ENCODE results near the gene SETX. TPM values are rescaled to one million over a fixed set of nuclear protein-coding genes. Genes with fewer than 3 reads are reported as not detected.

The SETX gene
- total RNA-seq, 1 experiment from 2014 or later = 44.3 TPM

GRCh38 chr9:132383462-132383883 lies 28.7 kb upstream of the SETX start:
- no peaks in the 10 kb centered on the region for H3K79me1 ChIP-seq (ENCODE audit: insufficient read depth, low read depth, low read length, poor library complexity, severe bottlenecking)
- H3K18ac ChIP-seq (ENCODE audit: insufficient read length, low read depth, low read length) = no peak overlapping the region
- no peak for DNase-seq
- H3K9ac ChIP-seq (ENCODE audit: extremely low read depth, insufficient read length, low read length) = no peak overlapping the region
- Mint-ChIP-seq H3K27me3 (ENCODE audit: low read depth) (no peaks in the 10 kb centered on the region), H3K27ac (no peak overlapping the region; a peak in 1 of 7 replicates), H3K4me1 (no peaks in the 10 kb centered on the region), H3K4me3 (no peak overlapping the region), H3K9me3 (no peaks in the 10 kb centered on the region), H3K36me3 (ENCODE audit: insufficient read depth in 1 of 3, low read depth in 3 of 3) (peaks cover 24 to 75% (median 56%) of the 10 kb centered on the region in 3 experiments; a peak in 6 of 7 replicates)
- H2BK120ac ChIP-seq (ENCODE audit: low read depth, low read length, poor library complexity, severe bottlenecking) = no peak overlapping the region
- H3K4me2 ChIP-seq (ENCODE audit: insufficient read depth, insufficient read length, low read length) = no peak overlapping the region
- H3K27me3 ChIP-seq (ENCODE audit: insufficient read depth, low read length) = no peaks in the 10 kb centered on the region
- no peak overlapping the region for H3K56ac ChIP-seq (ENCODE audit: insufficient read length, low read depth, low read length)
- H4K20me1 ChIP-seq (ENCODE audit: control insufficient read depth, insufficient read depth, insufficient read length) = no peaks in the 10 kb centered on the region
- no peaks in the 10 kb centered on the region for H3K79me2 ChIP-seq (ENCODE audit: insufficient read depth, low read length)
- H4K5ac ChIP-seq (ENCODE audit: insufficient read length, low read depth, low read length) = no peak overlapping the region
- H3K23me2 ChIP-seq (ENCODE audit: insufficient read length, low read depth, low read length, poor library complexity, severe bottlenecking) = no peaks in the 10 kb centered on the region
- H3K9me3 ChIP-seq (ENCODE audit: control insufficient read depth, low read depth, low read length) = peaks cover 4% of the 10 kb centered on the region
- H3T11ph ChIP-seq (ENCODE audit: low read length) = no peak overlapping the region
- TF ChIP-seq, protein P1, sequence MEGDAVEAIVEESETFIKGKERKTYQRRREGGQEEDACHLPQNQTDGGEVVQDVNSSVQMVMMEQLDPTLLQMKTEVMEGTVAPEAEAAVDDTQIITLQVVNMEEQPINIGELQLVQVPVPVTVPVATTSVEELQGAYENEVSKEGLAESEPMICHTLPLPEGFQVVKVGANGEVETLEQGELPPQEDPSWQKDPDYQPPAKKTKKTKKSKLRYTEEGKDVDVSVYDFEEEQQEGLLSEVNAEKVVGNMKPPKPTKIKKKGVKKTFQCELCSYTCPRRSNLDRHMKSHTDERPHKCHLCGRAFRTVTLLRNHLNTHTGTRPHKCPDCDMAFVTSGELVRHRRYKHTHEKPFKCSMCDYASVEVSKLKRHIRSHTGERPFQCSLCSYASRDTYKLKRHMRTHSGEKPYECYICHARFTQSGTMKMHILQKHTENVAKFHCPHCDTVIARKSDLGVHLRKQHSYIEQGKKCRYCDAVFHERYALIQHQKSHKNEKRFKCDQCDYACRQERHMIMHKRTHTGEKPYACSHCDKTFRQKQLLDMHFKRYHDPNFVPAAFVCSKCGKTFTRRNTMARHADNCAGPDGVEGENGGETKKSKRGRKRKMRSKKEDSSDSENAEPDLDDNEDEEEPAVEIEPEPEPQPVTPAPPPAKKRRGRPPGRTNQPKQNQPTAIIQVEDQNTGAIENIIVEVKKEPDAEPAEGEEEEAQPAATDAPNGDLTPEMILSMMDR (conservative IDR thresholded peaks at IDR 0.05) = no peak
- no peak overlapping the region for H2BK5ac ChIP-seq (ENCODE audit: insufficient read length, low read length)
- no peak overlapping the region for H3K27ac ChIP-seq (ENCODE audit: insufficient read length, low read depth, low read length)
- no peak overlapping the region for H3K4ac ChIP-seq (ENCODE audit: low read depth, low read length)
- H2AFZ ChIP-seq (ENCODE audit: low read length) = no peak overlapping the region
- no peak overlapping the region for H3K23ac ChIP-seq (ENCODE audit: insufficient read length, low read depth, low read length)
- no peak overlapping the region for H4K8ac ChIP-seq (replicated peaks; ENCODE audit: insufficient read length, low read depth, low read length)
- WGBS (ENCODE audit: extremely low coverage, insufficient read length, low lambda C conversion rate) = no CpG with 5 or more reads among the region's 10 CpGs
- no peak overlapping the region for H3K14ac ChIP-seq (ENCODE audit: insufficient read depth, low read length)
- H2BK15ac ChIP-seq (ENCODE audit: low read depth, low read length) = no peak overlapping the region
- no peak overlapping the region for H2AK5ac ChIP-seq (ENCODE audit: insufficient read length, low read length)
- H2BK20ac ChIP-seq (ENCODE audit: low read depth, low read length, poor library complexity, severe bottlenecking) = no peak overlapping the region
- no peaks in the 10 kb centered on the region for H3K4me1 ChIP-seq (ENCODE audit: insufficient read depth, low read length)
- H2BK12ac ChIP-seq (ENCODE audit: insufficient read length, low read depth, low read length) = no peak overlapping the region
- H4K91ac ChIP-seq (ENCODE audit: insufficient read length, low read depth, low read length) = no peak overlapping the region
